Sigmoid colon (tissue), 7 donors: ENCODE data around the gene LYRM4. TPM values are rescaled to one million over a fixed set of nuclear protein-coding genes. Genes with fewer than 3 reads are reported as not detected.

Experiments
- DNase-seq: peaks from one replicate; pipeline ENCODE4 v3.0.0-alpha.2; 2019
- H3K27ac ChIP-seq, 4 donors: fragments of 200-600 bp; sonication (generic); one replicate each; pipeline ENCODE4 v1.5.1; 2016 to 2019; ENCODE audit warnings: mild to moderate bottlenecking in 1 of 4
- H3K27me3 ChIP-seq, 3 donors: fragments of 200-600 bp; sonication (generic); one replicate each; pipeline ENCODE4 v1.5.1; 2019; ENCODE audit warnings: mild to moderate bottlenecking in 1 of 3
- H3K36me3 ChIP-seq, 4 donors: fragments of 200-600 bp; sonication (generic); one replicate each; pipeline ENCODE4 v1.5.1; 2016 to 2019
- H3K4me1 ChIP-seq, 4 donors: fragments of 200-600 bp; sonication (generic); one replicate each; pipeline ENCODE4 v1.5.1; 2017 to 2019
- H3K4me3 ChIP-seq, 4 donors: fragments of 200-600 bp; sonication (generic); one replicate each; pipeline ENCODE4 v1.5.1; 2017 to 2019; ENCODE audit warnings: mild to moderate bottlenecking in 2 of 4, moderate library complexity in 1 of 4
- H3K9me3 ChIP-seq, 4 donors: fragments of 200-600 bp in 3 of 4; sonication (generic) in 3 of 4; one replicate each; pipeline versions ENCODE4 v1.5.1 to v1.6.1; 2013 to 2019
- EP300 ChIP-seq, 4 donors: sonication (generic); formaldehyde crosslinking; IDR thresholded peaks; one replicate each; pipeline ENCODE4 v1.6.1; 2017; ENCODE audit warnings: antibody characterized with exemption in 4 of 4
- POLR2A ChIP-seq, 2 donors: fragments of 450-650 bp; IDR thresholded peaks; one replicate each; pipeline ENCODE4 v1.6.1; 2016; ENCODE audit warnings: antibody characterized with exemption in 2 of 2, mild to moderate bottlenecking in 2 of 2, moderate library complexity in 2 of 2
- POLR2AphosphoS5 ChIP-seq, 4 donors: sonication (generic); formaldehyde crosslinking; IDR thresholded peaks; one replicate each; pipeline ENCODE4 v1.6.1; 2017; ENCODE audit warnings: antibody characterized with exemption in 4 of 4
- WGBS, 2 donors: extraction: QIAGEN DNeasy Blood & Tissue Kit; methylation state at CpG; one replicate each; pipeline ENCODE4 v1.1.7; 2013; 5-methylcytosine and 5-hydroxymethylcytosine counted together
- intact Hi-C: fragments of 100-400 bp; cut with DNase I; formaldehyde crosslinking; loops from one replicate; pipeline ENCODE4 v1.15.1; 2023
- polyA plus RNA-seq, 3 donors: library from polyadenylated mRNA; stranded (reverse); fragments of 200-250 nt; gene quantifications; one replicate each; pipeline ENCODE4 v1.2.3, GENCODE V29; 2013
- total RNA-seq, 4 donors: library from RNA; depleted of rRNA; stranded (reverse); fragments of >200 nt; gene quantifications; one replicate each; pipeline ENCODE4 v1.1.0, GENCODE V29; 2016
- TF ChIP-seq, protein P1 (sequence below), 4 experiments: fragments of 450-650 bp in 3 of 4; fragments of 200-600 bp in 1 of 4; IDR thresholded peaks; one replicate each; pipeline ENCODE4 v1.5.1; 2016 to 2019; ENCODE audit warnings: antibody characterized with exemption in 4 of 4, mild to moderate bottlenecking in 3 of 4, moderate library complexity in 2 of 4
- donor health status: healthy with polysubstance abuse.
- donor health status: Bipolar disorder and iron deficiency.
- donor health status: healthy.

Gene LYRM4
- total and polyA plus RNA-seq, 7 donors, result 11.3 to 29.3 (median 22.2) TPM

GRCh38 chr6:5199702-5200101 is 61.0 kb downstream of the LYRM4 start:
- no peaks in the 10 kb centered on the region for H3K27me3 ChIP-seq
- no peaks in the 10 kb centered on the region for H3K9me3 ChIP-seq
- no peak overlapping the region for H3K27ac ChIP-seq
- no peak for DNase-seq
- H3K36me3 ChIP-seq, result no peaks in the 10 kb centered on the region
- TF ChIP-seq, protein P1, sequence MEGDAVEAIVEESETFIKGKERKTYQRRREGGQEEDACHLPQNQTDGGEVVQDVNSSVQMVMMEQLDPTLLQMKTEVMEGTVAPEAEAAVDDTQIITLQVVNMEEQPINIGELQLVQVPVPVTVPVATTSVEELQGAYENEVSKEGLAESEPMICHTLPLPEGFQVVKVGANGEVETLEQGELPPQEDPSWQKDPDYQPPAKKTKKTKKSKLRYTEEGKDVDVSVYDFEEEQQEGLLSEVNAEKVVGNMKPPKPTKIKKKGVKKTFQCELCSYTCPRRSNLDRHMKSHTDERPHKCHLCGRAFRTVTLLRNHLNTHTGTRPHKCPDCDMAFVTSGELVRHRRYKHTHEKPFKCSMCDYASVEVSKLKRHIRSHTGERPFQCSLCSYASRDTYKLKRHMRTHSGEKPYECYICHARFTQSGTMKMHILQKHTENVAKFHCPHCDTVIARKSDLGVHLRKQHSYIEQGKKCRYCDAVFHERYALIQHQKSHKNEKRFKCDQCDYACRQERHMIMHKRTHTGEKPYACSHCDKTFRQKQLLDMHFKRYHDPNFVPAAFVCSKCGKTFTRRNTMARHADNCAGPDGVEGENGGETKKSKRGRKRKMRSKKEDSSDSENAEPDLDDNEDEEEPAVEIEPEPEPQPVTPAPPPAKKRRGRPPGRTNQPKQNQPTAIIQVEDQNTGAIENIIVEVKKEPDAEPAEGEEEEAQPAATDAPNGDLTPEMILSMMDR (IDR thresholded peaks at IDR 0.05), result no peak
- TF ChIP-seq POLR2A (IDR thresholded peaks at IDR 0.05), result no peak
- TF ChIP-seq POLR2AphosphoS5 (IDR thresholded peaks at IDR 0.05), result no peak
- no peak for TF ChIP-seq EP300 (IDR thresholded peaks at IDR 0.05)
- peaks cover 0 to 27% (median 22%) of the 10 kb centered on the region in 4 donors for H3K4me1 ChIP-seq
- intact Hi-C loops, result no loop called here
- H3K4me3 ChIP-seq, result no peak overlapping the region

DNA sequence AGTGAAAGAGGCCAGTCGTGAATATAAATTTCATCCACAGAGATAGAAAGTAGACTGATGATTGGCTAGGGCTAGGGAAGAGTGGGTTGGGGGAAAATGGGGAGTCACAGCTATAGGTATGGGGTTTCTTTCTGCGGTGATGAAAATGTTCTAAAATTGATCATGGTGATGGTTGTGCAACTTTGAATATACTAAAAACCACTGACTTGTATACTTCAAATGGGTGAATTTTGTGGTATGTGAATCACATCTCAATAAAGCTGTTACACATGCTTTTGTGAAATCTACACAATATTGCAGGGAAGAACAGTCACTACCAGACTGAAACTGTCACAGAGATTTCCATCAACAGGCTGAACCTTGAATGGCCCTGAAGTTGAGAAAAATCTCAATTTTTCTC is 61.5 kb downstream of the LYRM4 start:
- Histone ChIP-seq H3K36me3 (no peaks in the 10 kb centered on the region), H3K4me1 (peaks cover 0 to 23% (median 17%) of the 10 kb centered on the region in 4 donors), H3K27ac (no peak overlapping the region), H3K27me3 (no peaks in the 10 kb centered on the region), H3K4me3 (no peak overlapping the region), H3K9me3 (no peaks in the 10 kb centered on the region)
- intact Hi-C loops, result no loop called here
- DNase-seq, result no peak
- 93% methylated on average over 2 of the region's 2 CpGs for WGBS, 2 donors
- TF ChIP-seq, protein P1 (IDR thresholded peaks at IDR 0.05), result no peak
- TF ChIP-seq EP300 (IDR thresholded peaks at IDR 0.05) (no peak), POLR2A (IDR thresholded peaks at IDR 0.05) (no peak), POLR2AphosphoS5 (IDR thresholded peaks at IDR 0.05) (no peak)

DNA sequence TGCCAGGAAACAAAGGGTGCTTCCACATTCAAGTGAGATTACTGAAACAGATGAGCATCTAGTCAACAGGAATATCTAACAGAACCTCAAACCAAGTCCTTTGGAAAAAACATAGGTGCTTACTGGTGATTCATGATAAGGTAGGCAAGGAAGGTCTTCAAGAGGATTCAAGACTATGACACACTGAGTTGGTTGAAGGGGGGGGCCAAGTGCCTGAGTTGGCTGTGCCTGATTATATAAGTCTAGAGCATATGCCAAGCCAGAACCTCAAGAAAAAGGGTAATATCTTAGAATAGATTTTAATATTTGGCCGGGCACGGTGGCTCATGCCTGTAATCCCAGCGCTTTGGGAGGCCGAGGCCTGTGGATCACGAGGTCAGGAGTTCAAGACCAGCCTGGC is 63.7 kb downstream of the LYRM4 start:
- H3K36me3 ChIP-seq, result no peaks in the 10 kb centered on the region
- TF ChIP-seq POLR2AphosphoS5 (IDR thresholded peaks at IDR 0.05) (no peak), EP300 (IDR thresholded peaks at IDR 0.05) (no peak), POLR2A (IDR thresholded peaks at IDR 0.05) (no peak)
- TF ChIP-seq, protein P1 (IDR thresholded peaks at IDR 0.05), result no peak
- WGBS, 2 donors, result 97% methylated on average over 5 of the region's 5 CpGs
- H3K27me3 ChIP-seq, result no peaks in the 10 kb centered on the region
- no peak overlapping the region for H3K4me3 ChIP-seq
- intact Hi-C loops, result no loop called here
- H3K4me1 ChIP-seq, result peaks cover 0 to 15% (median 10%) of the 10 kb centered on the region in 4 donors
- no peak overlapping the region for H3K27ac ChIP-seq
- DNase-seq, result no peak
- no peaks in the 10 kb centered on the region for H3K9me3 ChIP-seq

- Histone ChIP-seq H3K36me3 (no peaks in the 10 kb centered on the region), H3K4me1 (no peaks in the 10 kb centered on the region), H3K4me3 (no peak overlapping the region), H3K27ac (no peak overlapping the region), H3K9me3 (no peaks in the 10 kb centered on the region), H3K27me3 (no peaks in the 10 kb centered on the region)
- DNase-seq, result no peak
- TF ChIP-seq, protein P1 (IDR thresholded peaks at IDR 0.05), result no peak
- TF ChIP-seq POLR2A (IDR thresholded peaks at IDR 0.05) (no peak), EP300 (IDR thresholded peaks at IDR 0.05) (no peak), POLR2AphosphoS5 (IDR thresholded peaks at IDR 0.05) (no peak)
- intact Hi-C loops, result no loop called here
- WGBS, 2 donors, result 95 to 96% methylated on average over 11 of the region's 11 CpGs
These were observed 68.5 kb downstream of the LYRM4 start for GRCh38 chr6:5192135-5192794.

- intact Hi-C loops, result no loop called here
These were observed 69.0 kb downstream of the LYRM4 start for GRCh38 chr6:5191722-5192121.

More at GRCh38 chr6:5191722-5192121, 69.0 kb downstream of the LYRM4 start:
- H3K4me3 ChIP-seq, result no peak overlapping the region
- TF ChIP-seq POLR2A (IDR thresholded peaks at IDR 0.05), result no peak
- no peak overlapping the region for H3K27ac ChIP-seq
- H3K9me3 ChIP-seq, result no peaks in the 10 kb centered on the region
- 88 to 94% methylated on average over 3 of the region's 3 CpGs for WGBS, 2 donors
- no peaks in the 10 kb centered on the region for H3K27me3 ChIP-seq
- no peak for DNase-seq
- H3K4me1 ChIP-seq, result no peaks in the 10 kb centered on the region
- H3K36me3 ChIP-seq, result no peaks in the 10 kb centered on the region
